Measurements from ENCODE around the gene IL1B. TPM values are rescaled to one million over a fixed set of nuclear protein-coding genes. Genes with fewer than 3 reads are reported as not detected.
A peak's percentile ranks its signal among the peaks of the same experiment; 100 is the strongest.

Gene IL1B
- total RNA-seq, 2 donors from 2014 or later = not detected

GRCh38 chr2:112876971-112877361, 40.4 kb upstream of the IL1B start:
- DNase-seq (ENCODE audit: low spot score) = no peak
- no peak overlapping the region for H3K27ac ChIP-seq
- TF ChIP-seq POLR2AphosphoS5 (IDR thresholded peaks at IDR 0.05) = no peak
- no peak for TF ChIP-seq POLR2A (IDR thresholded peaks at IDR 0.05)
- no peak for TF ChIP-seq CTCF (IDR thresholded peaks at IDR 0.05)
- no peaks in the 10 kb centered on the region for H3K36me3 ChIP-seq
- WGBS = 92% methylated on average over 4 of the region's 4 CpGs
- no peaks in the 10 kb centered on the region for H3K27me3 ChIP-seq (replicated peaks; ENCODE audit: insufficient read depth)
- H3K4me3 ChIP-seq = no peak overlapping the region
- H3K4me1 ChIP-seq (replicated peaks) = no peaks in the 10 kb centered on the region
- intact Hi-C loops (cut with DNase I) = no loop called here
- no peaks in the 10 kb centered on the region for H3K9me3 ChIP-seq

GRCh38 chr2:112876257-112876970, 39.8 kb upstream of the IL1B start:
- TF ChIP-seq CTCF (IDR thresholded peaks at IDR 0.05) (no peak), POLR2AphosphoS5 (IDR thresholded peaks at IDR 0.05) (no peak), POLR2A (IDR thresholded peaks at IDR 0.05) (no peak)
- no peaks in the 10 kb centered on the region for H3K4me1 ChIP-seq (replicated peaks)
- H3K27me3 ChIP-seq (replicated peaks; ENCODE audit: insufficient read depth) = no peaks in the 10 kb centered on the region
- no peak overlapping the region for H3K4me3 ChIP-seq
- intact Hi-C loops (cut with DNase I) = no loop called here
- H3K36me3 ChIP-seq = no peaks in the 10 kb centered on the region
- H3K27ac ChIP-seq = no peak overlapping the region
- no peak for DNase-seq (ENCODE audit: low spot score)
- no peaks in the 10 kb centered on the region for H3K9me3 ChIP-seq
- 96% methylated on average over 3 of the region's 3 CpGs for WGBS

GRCh38 chr2:112870841-112871835, 34.6 kb upstream of the IL1B start:
- Histone ChIP-seq H3K4me3 (no peak overlapping the region), H3K36me3 (no peaks in the 10 kb centered on the region), H3K27ac (no peak overlapping the region), H3K27me3 (replicated peaks; ENCODE audit: insufficient read depth) (no peaks in the 10 kb centered on the region), H3K4me1 (replicated peaks) (peaks cover 4% of the 10 kb centered on the region), H3K9me3 (no peaks in the 10 kb centered on the region)
- no peak for DNase-seq (ENCODE audit: low spot score)
- intact Hi-C loops (cut with DNase I) = no loop called here
- no peak for TF ChIP-seq POLR2AphosphoS5 (IDR thresholded peaks at IDR 0.05)
- no peak for TF ChIP-seq CTCF (IDR thresholded peaks at IDR 0.05)
- TF ChIP-seq POLR2A (IDR thresholded peaks at IDR 0.05) = no peak
- 79% methylated on average over 9 of the region's 9 CpGs for WGBS

- TF ChIP-seq POLR2AphosphoS5 (IDR thresholded peaks at IDR 0.05) (peak; percentile 72), POLR2A (IDR thresholded peaks at IDR 0.05) (no peak)
- Histone ChIP-seq H3K4me3 (no peak overlapping the region), H3K4me1 (replicated peaks) (peaks cover 4% of the 10 kb centered on the region), H3K27ac (no peak overlapping the region), H3K36me3 (no peaks in the 10 kb centered on the region), H3K27me3 (replicated peaks; ENCODE audit: insufficient read depth) (no peaks in the 10 kb centered on the region), H3K9me3 (no peaks in the 10 kb centered on the region)
- intact Hi-C loops (cut with DNase I) = no loop called here
- 25% methylated on average over 7 of the region's 7 CpGs for WGBS
- DNase-seq (ENCODE audit: low spot score) = peak; percentile 95
Observed at GRCh38 chr2:112869258-112869842, 32.8 kb upstream of the IL1B start.
